HL-60/S4 treated with retinoic acid at 250 ng/mL for 4 days and 3 days (cell line): ENCODE measurements around the gene EIF2S2.

Source experiments
- in situ Hi-C: fragments of 300-500 bp; cut with MboI; formaldehyde crosslinking; loops from 2 replicates; pipeline ENCODE4 v1.7.0; 2022; ENCODE audit warnings: low sequenced_read_pairs

EIF2S2 gene

GRCh38 chr20:34122274-34122980 lies 10.4 kb upstream of the EIF2S2 start:
- in situ Hi-C loops, result no loop called here

- in situ Hi-C loops, result no loop called here
Measured at GRCh38 chr20:34120213-34120612, 8.2 kb upstream of the EIF2S2 start.

- in situ Hi-C loops, result no loop called here
Measured at GRCh38 chr20:34115232-34115631, 3.2 kb upstream of the EIF2S2 start.

- in situ Hi-C loops, result no loop called here
Measured at GRCh38 chr20:34114809-34115208, 2.8 kb upstream of the EIF2S2 start.

DNA sequence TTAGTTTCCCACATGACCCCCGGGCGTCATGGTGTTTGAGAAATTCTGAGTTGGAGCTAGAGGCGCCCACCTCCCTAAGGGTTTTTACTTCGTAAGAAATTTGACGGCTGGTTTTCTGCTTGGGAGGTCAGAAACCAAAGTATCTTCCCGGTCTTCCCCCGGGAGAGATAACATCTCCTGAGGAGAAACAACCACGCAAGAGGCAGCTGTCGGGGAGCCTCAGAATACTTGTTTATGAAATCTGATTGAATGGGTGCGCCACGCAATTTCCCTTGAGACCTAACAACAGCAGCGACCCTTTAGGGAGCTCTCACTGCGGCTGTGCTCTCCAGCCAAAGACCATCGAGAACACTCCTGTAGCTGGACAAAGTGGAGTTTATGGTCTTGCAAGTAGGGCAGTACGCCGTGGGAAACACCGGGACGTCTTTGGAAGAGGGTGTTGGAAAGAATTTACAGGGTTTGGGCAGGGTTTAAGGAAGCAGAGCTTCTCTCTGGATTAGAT lies 608 bp upstream of the EIF2S2 start:
- in situ Hi-C loops, result no loop called here

- in situ Hi-C loops, result no loop called here
Measured at GRCh38 chr20:34110745-34111641, 1.1 kb downstream of the EIF2S2 start.

GRCh38 chr20:34110025-34110744 lies 1.9 kb downstream of the EIF2S2 start:
- in situ Hi-C loops, result no loop called here

- in situ Hi-C loops, result no loop called here
Measured at GRCh38 chr20:34109442-34109841, 2.6 kb downstream of the EIF2S2 start.

- in situ Hi-C loops, result no loop called here
Measured at GRCh38 chr20:34108616-34109174, 3.3 kb downstream of the EIF2S2 start.

- in situ Hi-C loops, result no loop called here
Measured at GRCh38 chr20:34105978-34106675, 5.9 kb downstream of the EIF2S2 start.

GRCh38 chr20:34104059-34104458 lies 8.0 kb downstream of the EIF2S2 start:
- in situ Hi-C loops, result no loop called here

DNA sequence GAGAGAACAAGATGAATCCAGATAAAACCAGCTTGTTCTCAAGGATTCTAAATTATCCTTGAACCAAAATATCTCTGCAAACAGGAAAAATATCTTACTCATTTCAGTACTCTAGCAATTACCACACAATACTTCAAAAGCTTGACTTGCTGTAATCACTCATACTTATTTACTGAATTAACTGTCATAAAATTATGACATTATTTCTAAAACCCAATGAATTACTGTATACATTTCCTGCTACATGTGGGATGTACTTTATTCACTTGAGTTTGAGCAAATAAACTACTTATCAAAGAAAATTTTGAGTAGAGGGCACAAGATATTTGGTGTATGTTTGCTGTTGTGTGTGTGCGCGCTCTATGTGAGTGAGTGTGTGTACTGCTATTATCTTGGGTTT lies 9.7 kb downstream of the EIF2S2 start:
- in situ Hi-C loops, result no loop called here

DNA sequence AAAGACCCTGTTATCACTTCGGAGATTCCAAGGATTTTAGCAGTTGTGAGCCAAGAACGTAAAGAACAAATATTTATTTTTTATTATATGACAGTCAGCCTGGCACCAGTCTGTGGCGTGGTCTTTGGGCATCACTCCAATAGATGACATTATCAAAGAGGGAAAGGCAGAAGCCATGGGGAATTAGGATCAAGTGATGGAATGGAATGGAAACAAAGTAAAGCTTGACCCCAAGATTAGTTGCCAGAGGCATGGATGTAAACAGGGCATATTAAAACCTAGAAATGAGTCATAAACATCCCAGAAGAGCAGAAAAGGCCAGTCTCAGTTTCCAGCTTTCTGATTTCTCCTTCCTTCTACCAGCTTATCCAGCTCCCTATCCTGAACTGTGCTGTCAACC lies 11.5 kb downstream of the EIF2S2 start:
- in situ Hi-C loops, result no loop called here

DNA sequence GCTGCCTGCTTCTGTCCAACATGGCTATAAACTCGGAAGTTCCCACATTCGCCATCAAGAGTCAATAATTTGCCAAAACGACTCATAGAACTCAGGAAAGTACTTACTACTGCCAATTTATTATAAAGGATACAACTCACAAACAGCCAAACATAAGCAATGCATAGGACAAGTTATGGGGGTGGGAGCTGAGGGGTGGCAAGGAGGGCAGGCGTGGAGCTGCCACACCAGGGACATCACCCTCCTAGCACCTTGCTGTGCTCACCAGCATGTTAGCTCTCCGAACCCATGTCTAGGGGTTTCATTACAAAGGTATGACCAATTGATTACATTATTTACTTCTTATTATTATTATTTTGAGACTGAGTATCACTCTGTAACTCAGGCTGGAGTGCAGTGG lies 12.4 kb downstream of the EIF2S2 start:
- in situ Hi-C loops, result no loop called here

GRCh38 chr20:34098570-34098969 lies 13.5 kb downstream of the EIF2S2 start:
- in situ Hi-C loops, result no loop called here

- in situ Hi-C loops, result no loop called here
Measured at GRCh38 chr20:34096699-34097444, 15.2 kb downstream of the EIF2S2 start.

- in situ Hi-C loops, result no loop called here
Measured at GRCh38 chr20:34095825-34096224, 16.2 kb downstream of the EIF2S2 start.

- in situ Hi-C loops, result no loop called here
Measured at GRCh38 chr20:34093895-34094294, 18.1 kb downstream of the EIF2S2 start.

DNA sequence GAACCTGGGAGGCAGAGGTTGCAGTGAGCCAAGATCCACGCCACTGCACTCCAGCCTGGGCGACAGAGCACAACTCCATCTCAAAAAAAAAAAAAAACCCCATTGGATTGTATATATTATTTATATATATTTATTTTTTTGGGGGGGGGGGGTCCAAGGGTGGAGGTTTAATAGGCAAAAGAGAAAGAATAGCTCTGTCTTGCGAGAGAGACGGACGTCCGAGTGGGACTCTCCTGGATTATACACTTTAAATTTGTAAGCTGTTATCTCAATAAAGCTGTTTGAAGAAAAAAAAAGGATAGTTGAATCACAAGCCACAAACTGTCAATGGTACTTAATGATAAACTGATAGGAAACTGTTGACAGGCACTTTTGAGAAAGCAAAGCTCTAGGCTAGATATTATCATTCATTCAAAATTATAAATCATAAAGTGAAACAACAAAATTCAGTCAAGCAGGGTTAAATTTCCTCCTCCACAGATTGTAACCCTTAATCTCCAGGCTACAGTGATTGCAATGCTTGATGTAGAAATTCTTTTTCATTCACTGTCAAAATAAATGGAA lies 20.3 kb downstream of the EIF2S2 start:
- in situ Hi-C loops, result no loop called here
